Upper lobe of right lung (tissue), 1 donor: Measurements from ENCODE around the gene KLRC2. TPM values are rescaled to one million over a fixed set of nuclear protein-coding genes. Genes with fewer than 3 reads are reported as not detected.
"Not testable (repeated sequence)": the region's sequence is repeated elsewhere in the genome, so short reads cannot be mapped to it uniquely, and the experiment has no call there.

Experiments used
- ATAC-seq: fragments of 200-7000 bp; cut with Tn5 transposase; one replicate; pipeline ENCODE4 v1.9.1; 2020; ENCODE audit warnings: mild to moderate bottlenecking, moderate library complexity
- DNase-seq: peaks from one replicate; pipeline ENCODE4 v3.0.0-alpha.2; 2020
- H3K27ac ChIP-seq: fragments of 200-600 bp; one replicate; pipeline ENCODE4 v1.8.0; 2022
- H3K27me3 ChIP-seq: fragments of 200-600 bp; one replicate; pipeline ENCODE4 v1.8.0; 2022; ENCODE audit warnings: mild to moderate bottlenecking
- H3K36me3 ChIP-seq: fragments of 200-600 bp; one replicate; pipeline ENCODE4 v1.8.0; 2022
- H3K4me1 ChIP-seq: fragments of 200-600 bp; one replicate; pipeline ENCODE4 v1.8.0; 2022
- H3K4me3 ChIP-seq: fragments of 200-600 bp; one replicate; pipeline ENCODE4 v1.8.0; 2022; ENCODE audit warnings: mild to moderate bottlenecking
- H3K9me3 ChIP-seq: fragments of 200-600 bp; one replicate; pipeline ENCODE4 v1.8.0; 2022
- intact Hi-C: fragments of 100-400 bp; cut with DNase I; formaldehyde crosslinking; loops from one replicate; pipeline ENCODE4 v1.11.0; 2022
- total RNA-seq: library from RNA; stranded (reverse); fragmentation: NEBNext Ultra II Directional; extraction: Animal tissue kit (Norgen Biotek cat#: 25700); gene quantifications from one replicate; pipeline ENCODE4 v1.2.1, GENCODE V29; 2021
- TF ChIP-seq, protein P1 (sequence below): fragments of 200-600 bp; IDR thresholded peaks from one replicate; pipeline ENCODE4 v1.8.0; 2022; ENCODE audit warnings: antibody characterized with exemption
- donor health status: DM: no; HTN: yes; CAD: no; lungs with severe emphysema.

The KLRC2 gene
- total RNA-seq, 1 donor from 2014 or later = 2.8 TPM

DNA sequence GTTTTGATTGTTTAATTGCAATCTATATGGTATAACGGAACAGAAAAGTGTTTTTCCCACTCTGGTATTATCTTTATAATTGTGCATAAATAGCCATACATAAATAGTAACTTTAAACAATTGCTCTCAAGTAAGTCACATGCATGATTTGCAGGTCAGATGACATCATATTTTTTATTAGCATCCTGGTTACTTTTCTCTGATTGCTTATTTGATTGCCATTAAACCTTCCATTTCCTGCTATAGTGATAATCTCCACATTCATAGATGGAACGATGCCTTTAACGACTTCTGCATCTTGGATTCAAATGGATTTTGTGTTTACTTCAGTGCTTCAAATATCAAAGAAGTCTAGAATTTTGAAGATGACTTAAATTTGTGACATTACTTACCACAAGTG, 42.5 kb downstream of the KLRC2 start:
- Histone ChIP-seq H3K4me3 (no peak overlapping the region), H3K27ac (no peak overlapping the region), H3K27me3 (no peaks in the 10 kb centered on the region), H3K9me3 (no peaks in the 10 kb centered on the region), H3K4me1 (peaks cover 16% of the 10 kb centered on the region), H3K36me3 (no peaks in the 10 kb centered on the region)
- no peak for DNase-seq
- TF ChIP-seq, protein P1, sequence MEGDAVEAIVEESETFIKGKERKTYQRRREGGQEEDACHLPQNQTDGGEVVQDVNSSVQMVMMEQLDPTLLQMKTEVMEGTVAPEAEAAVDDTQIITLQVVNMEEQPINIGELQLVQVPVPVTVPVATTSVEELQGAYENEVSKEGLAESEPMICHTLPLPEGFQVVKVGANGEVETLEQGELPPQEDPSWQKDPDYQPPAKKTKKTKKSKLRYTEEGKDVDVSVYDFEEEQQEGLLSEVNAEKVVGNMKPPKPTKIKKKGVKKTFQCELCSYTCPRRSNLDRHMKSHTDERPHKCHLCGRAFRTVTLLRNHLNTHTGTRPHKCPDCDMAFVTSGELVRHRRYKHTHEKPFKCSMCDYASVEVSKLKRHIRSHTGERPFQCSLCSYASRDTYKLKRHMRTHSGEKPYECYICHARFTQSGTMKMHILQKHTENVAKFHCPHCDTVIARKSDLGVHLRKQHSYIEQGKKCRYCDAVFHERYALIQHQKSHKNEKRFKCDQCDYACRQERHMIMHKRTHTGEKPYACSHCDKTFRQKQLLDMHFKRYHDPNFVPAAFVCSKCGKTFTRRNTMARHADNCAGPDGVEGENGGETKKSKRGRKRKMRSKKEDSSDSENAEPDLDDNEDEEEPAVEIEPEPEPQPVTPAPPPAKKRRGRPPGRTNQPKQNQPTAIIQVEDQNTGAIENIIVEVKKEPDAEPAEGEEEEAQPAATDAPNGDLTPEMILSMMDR = no peak
- no peak for ATAC-seq
- intact Hi-C loops = no loop called here

DNA sequence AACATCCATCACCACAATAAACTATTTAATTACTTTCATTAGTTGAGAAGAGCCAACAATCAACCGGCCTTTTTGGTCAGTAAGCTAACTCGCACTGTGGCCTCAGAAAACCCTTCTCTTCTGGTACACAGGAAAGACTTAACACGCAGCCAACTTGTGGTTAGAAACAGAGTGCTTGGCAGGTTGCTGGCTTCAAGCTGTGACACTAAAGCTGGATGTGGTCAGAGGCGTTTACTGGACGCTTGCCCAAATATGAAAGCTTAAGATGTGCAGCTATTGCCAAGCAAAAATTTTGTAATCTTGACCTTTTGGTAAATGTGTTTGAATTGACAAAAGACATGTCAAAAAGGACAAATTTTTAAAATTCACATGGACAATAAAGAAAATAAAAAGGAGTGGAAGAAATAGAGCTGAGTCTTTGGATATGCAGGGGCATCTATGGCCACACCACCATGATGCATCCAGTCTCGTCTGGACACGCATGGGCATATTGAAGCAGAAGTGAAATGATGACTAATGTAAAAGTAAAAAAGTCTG, 43.3 kb downstream of the KLRC2 start:
- DNase-seq = no peak
- Histone ChIP-seq H3K27ac (no peak overlapping the region), H3K4me3 (no peak overlapping the region), H3K9me3 (no peaks in the 10 kb centered on the region), H3K4me1 (peaks cover 16% of the 10 kb centered on the region), H3K36me3 (no peaks in the 10 kb centered on the region), H3K27me3 (no peaks in the 10 kb centered on the region)
- TF ChIP-seq, protein P1 = no peak
- intact Hi-C loops = no loop called here
- peak; percentile 90 for ATAC-seq

DNA sequence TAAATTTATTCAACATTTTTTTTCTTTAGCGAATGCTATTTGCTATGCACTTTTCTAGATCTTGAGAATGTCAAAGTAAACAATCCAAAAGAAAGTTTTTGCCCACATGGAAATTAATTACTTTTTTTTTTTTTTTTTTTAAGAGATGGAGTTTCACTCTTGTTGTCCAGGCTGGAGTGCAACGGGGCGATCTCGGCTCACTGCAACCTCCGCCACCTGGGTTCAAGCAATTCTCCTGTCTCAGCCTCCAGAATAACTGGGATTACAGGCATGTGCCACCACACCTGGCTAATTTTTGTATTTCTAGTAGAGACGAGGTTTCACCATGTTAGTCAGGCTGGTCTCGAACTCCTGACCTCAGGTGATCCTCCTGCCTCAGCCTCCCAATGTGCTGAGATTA, 44.8 kb downstream of the KLRC2 start:
- intact Hi-C loops, DNase-seq: not testable (repeated sequence)

DNA sequence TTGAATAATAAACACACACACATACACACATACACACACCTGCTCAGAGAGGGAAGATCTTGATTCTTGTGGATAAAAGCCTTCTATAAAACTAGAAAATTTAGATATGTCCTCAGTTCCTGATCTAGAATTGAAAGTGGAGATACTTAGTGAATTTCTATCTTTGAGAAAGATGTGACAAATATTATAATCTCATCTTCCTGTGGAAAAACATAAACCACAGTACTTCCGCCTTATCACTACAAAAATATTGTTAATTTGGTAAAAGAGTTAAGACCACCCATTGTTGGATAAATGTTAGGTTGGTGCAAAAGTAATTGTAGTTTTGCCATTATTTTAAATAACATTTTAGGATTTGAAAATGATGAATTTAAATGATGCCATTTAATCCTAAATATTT, 45.9 kb downstream of the KLRC2 start, which contains the start of gene KLRK1:
Gene KLRK1, minus strand, starts transcription at position 138 of the 400 bp plus-strand sequence. CDS start 1,231 bp downstream, outside the sequence.
- no peak for DNase-seq
- peaks cover 9% of the 10 kb centered on the region for H3K4me1 ChIP-seq
- no peak for ATAC-seq
- H3K27ac ChIP-seq = peak within 1 kb of the TSS; percentile 9
- no peaks in the 10 kb centered on the region for H3K27me3 ChIP-seq
- H3K9me3 ChIP-seq = no peaks in the 10 kb centered on the region
- H3K4me3 ChIP-seq = peak within 1 kb of the TSS; percentile 8
- no peaks in the 10 kb centered on the region for H3K36me3 ChIP-seq
- intact Hi-C loops = no loop called here
- TF ChIP-seq, protein P1 = no peak

More for the DNA sequence above, 44.8 kb downstream of the KLRC2 start:
- not testable (repeated sequence) for H3K27ac ChIP-seq, H3K4me3 ChIP-seq, H3K36me3 ChIP-seq, ATAC-seq, H3K27me3 ChIP-seq, H3K9me3 ChIP-seq
- peaks cover 15% of the 10 kb centered on the region for H3K4me1 ChIP-seq

DNA sequence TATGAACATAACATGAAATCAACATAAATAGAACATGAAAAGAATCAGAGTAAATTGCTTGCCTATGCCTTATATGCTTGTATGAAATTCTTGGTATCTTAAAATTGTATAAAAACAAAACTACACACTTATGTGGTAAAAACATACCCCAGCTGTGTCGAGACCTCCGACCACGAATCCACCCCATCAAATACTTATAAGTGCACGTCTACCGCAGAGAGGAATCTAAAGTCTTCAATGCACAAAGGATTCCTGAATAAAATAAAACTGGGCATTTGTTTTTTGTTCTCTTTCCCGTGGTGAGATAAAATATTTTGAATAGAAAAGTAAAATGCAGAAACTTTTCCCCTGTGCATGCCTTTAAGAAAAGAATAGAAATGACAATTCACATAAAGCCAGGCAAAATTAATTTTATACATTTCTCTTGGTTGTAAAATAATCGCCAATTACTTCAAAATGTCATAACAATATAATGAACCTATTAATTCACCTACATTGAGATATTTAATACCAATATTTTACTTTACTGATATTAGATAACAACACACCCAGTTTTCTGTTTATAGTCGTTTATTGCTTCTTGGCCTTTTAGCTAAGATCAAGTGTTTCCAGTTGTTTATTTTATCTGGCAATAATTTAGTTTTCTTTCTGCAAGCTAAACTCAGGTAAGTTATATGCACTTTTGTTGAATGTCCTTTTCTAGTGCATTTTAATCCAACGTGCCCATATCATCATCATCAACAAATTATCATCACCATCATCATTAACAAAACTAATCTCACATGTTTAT, 47.0 kb downstream of the KLRC2 start:
- peak overlapping the region; percentile 5 for H3K4me3 ChIP-seq
- ATAC-seq (no peak), DNase-seq (no peak)
- intact Hi-C loops = no loop called here
- peak overlapping the region; percentile 9 for H3K27ac ChIP-seq
- no peaks in the 10 kb centered on the region for H3K36me3 ChIP-seq
- H3K27me3 ChIP-seq = no peaks in the 10 kb centered on the region
- TF ChIP-seq, protein P1 = no peak
- H3K9me3 ChIP-seq = no peaks in the 10 kb centered on the region
- H3K4me1 ChIP-seq = peaks cover 9% of the 10 kb centered on the region

DNA sequence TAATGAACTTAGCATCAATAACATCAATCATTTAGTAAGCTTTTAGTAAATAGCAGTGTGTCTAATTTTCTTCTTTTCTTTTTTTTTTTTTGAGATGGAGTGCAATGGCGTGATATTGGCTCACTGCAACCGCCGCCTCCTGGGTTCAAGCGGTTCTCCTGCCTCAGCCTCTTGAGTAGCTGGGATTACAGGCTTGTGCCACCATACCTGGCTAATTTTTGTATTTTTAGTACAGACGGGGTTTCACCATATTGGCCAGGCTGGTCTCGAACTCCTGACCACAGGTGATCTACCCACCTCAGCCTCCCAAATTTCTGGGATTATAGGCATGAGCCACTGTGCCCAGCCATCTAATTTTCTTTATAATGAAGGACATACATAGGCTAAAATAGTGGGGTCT, 48.3 kb downstream of the KLRC2 start:
- DNase-seq, H3K4me1 ChIP-seq, ATAC-seq, H3K27ac ChIP-seq, H3K36me3 ChIP-seq, H3K27me3 ChIP-seq, H3K9me3 ChIP-seq, intact Hi-C loops: not testable (repeated sequence)
- H3K4me3 ChIP-seq = peak overlapping the region; percentile 4
